ENCODE data around the gene CXXC1. TPM values are rescaled to one million over a fixed set of nuclear protein-coding genes. Genes with fewer than 3 reads are reported as not detected.

The CXXC1 gene
- total and polyA plus RNA-seq, 3 donors from 2014 or later: 73.4 to 137 (median 109) TPM

- DNase-seq: no peak
- H3K27ac ChIP-seq: no peak overlapping the region
- no peaks in the 10 kb centered on the region for H3K9me3 ChIP-seq
- no peak overlapping the region for H3K4me3 ChIP-seq
- H3K4me1 ChIP-seq: no peaks in the 10 kb centered on the region
- H3K36me3 ChIP-seq (ENCODE audit: low read depth, missing control alignments): no peaks in the 10 kb centered on the region
- no peak for TF ChIP-seq POLR2A (IDR thresholded peaks at IDR 0.05)
- no peak for TF ChIP-seq CTCF (IDR thresholded peaks at IDR 0.05)
- H3K27me3 ChIP-seq: no peaks in the 10 kb centered on the region
- intact Hi-C loops (cut with DNase I; ENCODE audit: low total_unique reads): no loop called here
- WGBS, 2 donors: 85 to 88% methylated on average over 3 of the region's 3 CpGs
Measured at GRCh38 chr18:50327983-50328382, 40.5 kb upstream of the CXXC1 start.

GRCh38 chr18:50320719-50321118 is 33.2 kb upstream of the CXXC1 start:
- Histone ChIP-seq H3K4me3 (no peak overlapping the region), H3K36me3 (ENCODE audit: low read depth, missing control alignments) (no peaks in the 10 kb centered on the region), H3K9me3 (no peaks in the 10 kb centered on the region), H3K27me3 (no peaks in the 10 kb centered on the region), H3K27ac (no peak overlapping the region), H3K4me1 (no peaks in the 10 kb centered on the region)
- 89% methylated on average over 5 of the region's 5 CpGs for WGBS, 2 donors
- intact Hi-C loops (cut with DNase I; ENCODE audit: low total_unique reads): no loop called here
- TF ChIP-seq CTCF (IDR thresholded peaks at IDR 0.05): no peak
- TF ChIP-seq POLR2A (IDR thresholded peaks at IDR 0.05): no peak
- no peak for DNase-seq

GRCh38 chr18:50315100-50315871 is 27.8 kb upstream of the CXXC1 start:
- Histone ChIP-seq H3K27me3 (no peaks in the 10 kb centered on the region), H3K9me3 (no peaks in the 10 kb centered on the region), H3K36me3 (ENCODE audit: low read depth, missing control alignments) (no peaks in the 10 kb centered on the region), H3K27ac (no peak overlapping the region), H3K4me1 (no peaks in the 10 kb centered on the region), H3K4me3 (no peak overlapping the region)
- DNase-seq: no peak
- intact Hi-C loops (cut with DNase I; ENCODE audit: low total_unique reads): no loop called here
- 62 to 64% methylated on average over 5 of the region's 5 CpGs for WGBS, 2 donors
- TF ChIP-seq POLR2A (IDR thresholded peaks at IDR 0.05) (no peak), CTCF (IDR thresholded peaks at IDR 0.05) (no peak)

GRCh38 chr18:50313873-50314460 is 26.5 kb upstream of the CXXC1 start:
- WGBS, 2 donors: 55 to 59% methylated on average over 2 of the region's 2 CpGs
- Histone ChIP-seq H3K4me3 (no peak overlapping the region), H3K27me3 (no peaks in the 10 kb centered on the region), H3K36me3 (ENCODE audit: low read depth, missing control alignments) (no peaks in the 10 kb centered on the region), H3K9me3 (no peaks in the 10 kb centered on the region), H3K27ac (no peak overlapping the region), H3K4me1 (no peaks in the 10 kb centered on the region)
- TF ChIP-seq POLR2A (IDR thresholded peaks at IDR 0.05): no peak
- TF ChIP-seq CTCF (IDR thresholded peaks at IDR 0.05): no peak
- intact Hi-C loops (cut with DNase I; ENCODE audit: low total_unique reads): no loop called here
- DNase-seq: no peak
